Measurements from ENCODE around the gene C6orf15. TPM values are rescaled to one million over a fixed set of nuclear protein-coding genes. Genes with fewer than 3 reads are reported as not detected.

Gene C6orf15
- total RNA-seq, 1 donor from 2014 or later: not detected

- Histone ChIP-seq H3K9me3 (no peaks in the 10 kb centered on the region), H3K27me3 (no peaks in the 10 kb centered on the region), H3K4me1 (no peaks in the 10 kb centered on the region), H3K27ac (no peak overlapping the region), H3K36me3 (no peaks in the 10 kb centered on the region), H3K4me3 (no peak overlapping the region)
- no peak for DNase-seq (ENCODE audit: low spot score in 2 of 2)
- TF ChIP-seq CTCF (IDR thresholded peaks at IDR 0.05): no peak
- intact Hi-C loops (cut with DNase I): no loop called here
These were observed 46.8 kb downstream of the C6orf15 start for GRCh38 chr6:31065556-31065955.

- DNase-seq (ENCODE audit: low spot score in 2 of 2): no peak
- Histone ChIP-seq H3K27me3 (no peaks in the 10 kb centered on the region), H3K36me3 (no peaks in the 10 kb centered on the region), H3K9me3 (no peaks in the 10 kb centered on the region), H3K4me3 (no peak overlapping the region), H3K27ac (no peak overlapping the region), H3K4me1 (no peaks in the 10 kb centered on the region)
- intact Hi-C loops (cut with DNase I): no loop called here
- TF ChIP-seq CTCF (IDR thresholded peaks at IDR 0.05): no peak
These were observed 48.4 kb downstream of the C6orf15 start for GRCh38 chr6:31063906-31064435.

Other genes with a start within 250 kb of the C6orf15 start
- gene DDR1, start 228.1 kb downstream of the C6orf15 start, total RNA-seq: 18.8 TPM
- gene GTF2H4, start 204.4 kb downstream of the C6orf15 start, total RNA-seq: 81.0 TPM
- 5.7 TPM for gene VARS2, start 198.3 kb downstream of the C6orf15 start, total RNA-seq
- gene SFTA2, start 180.4 kb downstream of the C6orf15 start, total RNA-seq: not detected
- not detected for gene MUCL3, start 171.6 kb downstream of the C6orf15 start, total RNA-seq
- gene MUC21, start 128.9 kb downstream of the C6orf15 start, total RNA-seq: not detected
- not detected for gene MUC22, start 102.1 kb downstream of the C6orf15 start, total RNA-seq
- not detected for gene PSORS1C1, start 2.2 kb upstream of the C6orf15 start, total RNA-seq
- not detected for gene CDSN, start 7.9 kb upstream of the C6orf15 start, total RNA-seq
- 5.2 TPM for gene PSORS1C2, start 26.5 kb upstream of the C6orf15 start, total RNA-seq
- 14.7 TPM for gene CCHCR1, start 45.2 kb upstream of the C6orf15 start, total RNA-seq
- gene TCF19, start 46.0 kb upstream of the C6orf15 start, total RNA-seq: 10.3 TPM
- gene POU5F1, start 58.1 kb upstream of the C6orf15 start, total RNA-seq: not detected
- 921 TPM for gene HLA-C, start 159.5 kb upstream of the C6orf15 start, total RNA-seq
- 1,833 TPM for gene HLA-B, start 244.6 kb upstream of the C6orf15 start, total RNA-seq

Measured in ascending aorta (tissue), 2 donors.